NOMO-1 treated with dmso at 0.1 percent for 144 hours (cell line): ENCODE results near the gene STEAP1B.

Source experiments
- DNase-seq: peaks from one replicate; lab custom pipeline; 2025; ENCODE audit not compliant: unreplicated experiment; lab: John Stamatoyannopoulos, UW

Gene STEAP1B

GRCh38 chr7:22406715-22407114 lies 93.3 kb downstream of the STEAP1B start:
- no peak for DNase-seq

DNA sequence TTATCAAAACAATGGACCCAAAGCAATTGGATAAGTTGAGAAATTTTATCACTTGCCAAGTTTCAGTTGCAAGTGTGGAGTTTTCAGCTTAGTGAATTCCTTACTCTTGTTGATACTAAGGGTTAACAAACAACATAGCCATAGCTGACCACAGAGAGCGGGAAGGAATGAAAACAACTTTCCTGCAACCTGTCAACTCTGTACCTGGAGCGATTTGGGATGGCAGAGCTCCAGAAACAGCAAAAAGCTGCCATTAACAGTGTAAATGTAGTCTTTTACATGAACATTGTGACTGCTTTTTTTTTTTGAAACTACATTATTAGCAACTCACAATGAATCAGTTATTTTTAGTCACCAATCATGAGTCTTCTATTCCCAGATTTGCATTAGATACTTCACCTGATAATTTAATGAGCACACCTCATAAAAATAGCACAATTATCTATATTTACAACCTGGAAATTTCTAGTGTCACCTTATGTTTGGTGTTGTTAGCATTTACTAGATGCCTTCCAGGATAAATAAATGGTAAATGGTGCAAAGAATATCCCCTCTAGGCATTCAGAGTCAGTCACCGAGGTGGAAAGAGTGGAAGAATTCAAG lies 95.5 kb downstream of the STEAP1B start:
- DNase-seq: no peak

DNA sequence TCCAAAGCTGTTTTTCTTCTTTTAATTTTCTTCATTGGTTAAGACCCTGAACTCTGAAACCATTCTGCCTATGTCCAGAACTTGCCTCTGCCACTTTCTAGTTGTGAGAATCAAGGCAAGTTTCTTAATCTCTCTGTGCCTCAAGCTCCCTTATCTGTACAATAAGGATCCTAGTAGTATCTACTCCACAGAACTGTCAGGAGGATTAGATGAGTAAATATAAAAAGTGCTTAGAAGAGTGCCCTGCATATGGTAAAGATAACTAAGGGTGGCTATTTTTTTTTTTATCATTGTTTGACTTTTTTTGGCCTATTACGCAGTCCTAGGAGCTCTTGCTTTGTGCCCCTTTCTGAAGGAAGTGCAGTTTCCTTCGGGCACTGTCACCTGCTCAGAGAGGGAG lies 96.6 kb downstream of the STEAP1B start:
- DNase-seq: no peak

GRCh38 chr7:22402250-22402649 lies 97.7 kb downstream of the STEAP1B start:
- no peak for DNase-seq

DNA sequence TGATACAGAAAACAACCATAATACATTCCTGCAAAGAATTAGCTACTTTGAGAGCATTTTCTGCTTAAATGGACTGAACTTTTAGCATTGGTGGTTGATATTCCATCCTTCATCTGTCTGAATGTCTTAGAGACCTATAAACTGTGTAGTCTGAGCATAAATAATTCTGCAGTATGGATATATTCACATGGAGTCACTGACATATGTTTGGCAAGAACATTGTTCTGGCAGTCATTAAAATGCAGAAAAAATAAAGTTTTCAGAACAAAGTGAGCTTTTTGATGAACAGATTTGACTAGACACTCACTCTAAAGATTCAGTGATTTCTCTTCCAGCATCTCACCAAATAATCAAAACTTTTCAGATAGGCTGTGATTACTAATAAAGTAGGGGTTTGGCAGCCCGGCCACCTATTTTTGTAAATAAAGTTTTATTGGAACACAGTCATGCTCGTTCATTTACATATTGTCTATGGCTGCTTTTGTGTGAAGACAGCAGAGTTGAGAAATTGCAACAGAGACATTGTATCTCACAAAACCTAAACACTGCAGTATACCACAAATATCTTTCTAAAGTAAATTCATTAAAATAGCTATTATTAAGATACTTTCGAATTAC lies 98.9 kb downstream of the STEAP1B start:
- no peak for DNase-seq

- no peak for DNase-seq
Observed at GRCh38 chr7:22400150-22400814, 99.7 kb downstream of the STEAP1B start.

DNA sequence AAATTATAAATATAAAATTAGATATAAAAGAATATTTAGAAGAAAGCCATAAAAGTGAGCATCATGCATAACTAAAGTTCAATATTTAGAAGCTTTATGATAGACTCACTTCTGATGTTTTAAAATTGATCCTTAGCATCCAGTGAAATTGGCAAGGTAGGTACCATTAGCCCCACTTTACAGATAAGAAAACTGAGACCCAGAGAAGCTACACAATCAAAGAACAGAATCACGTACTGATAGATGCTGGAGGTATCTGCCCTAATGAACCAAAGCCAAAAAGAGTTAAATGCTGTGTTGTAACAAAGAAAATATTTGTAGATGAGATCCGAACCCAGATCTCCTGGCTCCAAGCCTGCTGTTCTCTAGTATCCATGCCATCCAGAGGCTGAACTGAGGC lies 100.4 kb downstream of the STEAP1B start:
- DNase-seq: no peak

- DNase-seq: no peak
Observed at GRCh38 chr7:22399091-22399490, 100.9 kb downstream of the STEAP1B start.

GRCh38 chr7:22397981-22398380 lies 102.0 kb downstream of the STEAP1B start:
- DNase-seq: no peak

GRCh38 chr7:22395222-22395621 lies 104.8 kb downstream of the STEAP1B start:
- no peak for DNase-seq

DNA sequence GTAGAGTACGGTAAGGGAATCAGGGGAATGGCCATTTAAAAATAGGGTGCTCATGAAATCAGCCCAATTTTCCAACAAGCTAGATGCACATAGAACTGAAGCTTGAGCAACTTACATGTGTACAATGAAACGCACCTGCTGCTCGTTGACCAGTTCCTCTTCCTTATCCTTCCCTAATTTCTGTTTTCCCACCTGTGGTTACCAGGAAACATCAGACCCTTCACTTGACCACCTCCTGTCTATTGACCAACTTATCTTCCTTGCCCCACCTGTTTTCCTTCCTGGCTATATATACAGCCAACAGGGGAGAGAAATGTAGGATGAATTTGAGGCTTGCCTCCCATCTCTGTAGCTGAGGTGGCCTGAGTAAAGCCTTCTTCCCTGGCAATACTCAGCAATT lies 105.2 kb downstream of the STEAP1B start:
- DNase-seq: no peak

DNA sequence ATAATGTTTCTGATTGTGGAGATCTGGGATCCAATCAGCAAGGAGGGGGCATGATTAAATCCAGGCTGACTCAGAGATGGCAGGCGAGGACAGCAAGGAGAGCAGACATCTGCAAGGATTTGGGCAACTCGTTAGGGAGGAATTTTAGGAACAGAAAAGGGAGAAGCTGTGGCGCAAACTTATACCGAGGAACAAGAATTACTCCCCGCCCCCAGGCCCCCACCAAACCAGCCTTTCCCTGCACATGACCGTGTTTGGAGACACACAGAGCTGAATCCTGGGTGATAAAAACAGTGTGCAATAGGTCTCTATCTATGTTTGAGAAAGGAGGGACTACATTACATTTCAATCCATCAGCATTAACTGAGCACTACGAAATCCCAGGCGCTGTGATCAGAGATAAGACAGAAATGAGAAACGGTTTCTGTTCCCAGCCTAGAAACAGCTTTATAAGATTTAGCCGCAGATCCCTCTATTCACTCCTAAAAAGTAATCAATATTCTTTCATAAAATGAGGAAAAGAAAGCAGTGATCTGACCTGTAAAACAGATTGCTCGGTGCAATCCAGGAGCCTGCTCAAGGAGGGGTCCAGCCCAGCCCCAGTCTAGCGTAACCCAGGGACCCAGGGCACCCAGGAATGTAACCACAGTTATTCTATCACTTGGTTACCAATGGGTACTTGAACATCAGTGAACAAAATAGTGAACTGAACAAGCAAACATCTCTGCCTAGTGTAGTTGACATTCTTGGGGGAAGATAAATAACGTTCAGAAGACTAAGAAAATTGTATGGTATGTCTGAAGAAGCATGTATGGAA lies 105.9 kb downstream of the STEAP1B start:
- DNase-seq: no peak

DNA sequence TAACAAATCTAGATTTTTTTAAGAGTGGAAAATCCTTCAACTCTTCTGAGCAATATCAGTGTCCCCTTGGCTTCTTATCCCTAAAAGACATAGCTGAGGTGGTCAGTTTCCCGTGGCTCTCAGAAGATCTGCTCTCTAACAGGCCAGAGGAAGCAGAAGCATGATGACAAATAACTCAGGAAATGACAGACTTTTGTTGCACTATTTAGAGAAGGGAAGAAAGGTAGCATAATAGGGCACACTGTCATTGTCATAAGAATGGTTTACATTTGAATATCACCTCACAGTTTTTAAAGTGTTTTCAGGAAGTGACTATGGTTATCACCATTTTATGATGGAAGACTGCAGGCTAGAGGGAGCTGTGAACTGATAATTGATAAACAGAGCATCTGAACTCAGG lies 109.5 kb downstream of the STEAP1B start:
- DNase-seq: no peak

- no peak for DNase-seq
Observed at GRCh38 chr7:22389892-22390291, 110.1 kb downstream of the STEAP1B start.

- DNase-seq: no peak
Observed at GRCh38 chr7:22387583-22387982, 112.4 kb downstream of the STEAP1B start.

- no peak for DNase-seq
Observed at GRCh38 chr7:22386865-22387264, 113.1 kb downstream of the STEAP1B start.

DNA sequence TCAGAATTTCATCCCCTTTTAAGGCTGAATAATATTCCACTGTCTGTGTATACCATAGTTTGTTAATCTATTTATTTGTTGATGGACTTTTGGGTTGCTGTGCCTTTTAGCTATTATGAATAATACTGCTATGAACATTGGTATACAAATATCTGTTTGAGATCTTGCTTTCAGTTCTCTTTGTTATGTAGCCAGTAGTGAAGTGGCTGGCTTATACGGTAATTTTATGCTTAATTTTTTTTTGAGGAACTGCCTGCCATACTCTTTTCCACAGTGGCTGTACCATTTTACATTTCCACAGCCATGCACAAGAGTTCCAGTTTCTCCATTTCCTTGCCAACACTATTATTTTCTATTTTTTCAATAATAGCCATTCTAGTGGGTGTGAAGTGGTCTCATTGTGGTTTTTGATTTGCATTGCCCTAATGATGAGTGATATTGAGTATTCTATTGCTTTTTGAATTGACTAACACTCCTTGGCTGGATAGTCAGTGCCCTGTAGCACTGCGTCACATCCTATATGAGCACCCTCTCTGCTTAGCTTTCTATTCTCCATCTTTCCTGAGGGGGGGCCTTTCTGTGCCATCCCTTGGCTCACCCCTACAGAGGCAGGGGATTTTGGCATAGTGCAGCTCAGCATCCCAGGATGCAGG lies 113.7 kb downstream of the STEAP1B start:
- no peak for DNase-seq

GRCh38 chr7:22385326-22385725 lies 114.7 kb downstream of the STEAP1B start:
- no peak for DNase-seq

DNA sequence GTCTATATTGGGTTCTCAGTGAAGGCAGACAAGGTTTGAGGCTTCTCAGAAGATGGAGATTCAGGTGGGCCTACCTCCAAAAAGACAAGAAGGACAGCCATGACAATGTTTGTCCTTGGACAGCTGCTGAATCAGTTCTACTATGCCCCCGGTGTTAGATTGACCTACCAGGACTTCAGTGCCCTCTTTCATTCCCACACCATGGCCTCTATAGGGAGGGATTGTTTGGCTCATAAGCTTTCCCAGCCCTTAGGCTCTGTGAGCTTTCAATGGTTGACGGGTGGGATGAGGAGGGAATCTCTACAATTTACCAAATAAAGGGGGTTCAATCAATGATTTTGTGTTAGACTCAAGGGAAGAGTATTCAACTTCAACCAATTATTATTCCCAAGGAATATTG lies 119.7 kb downstream of the STEAP1B start:
- no peak for DNase-seq

GRCh38 chr7:22378199-22378980 lies 121.6 kb downstream of the STEAP1B start:
- no peak for DNase-seq
